Thymus (tissue), 11 donors: Measurements from ENCODE around the gene TRAPPC12. TPM values are rescaled to one million over a fixed set of nuclear protein-coding genes. Genes with fewer than 3 reads are reported as not detected.

ENCODE experiments used
- DNase-seq, 9 donors: peaks; one replicate each; pipeline ENCODE4 v3.0.0-alpha.2; 2013; ENCODE audit warnings: low spot score in 9 of 9, low read depth in 6 of 9, missing footprints in 1 of 9
- H3K27ac ChIP-seq, 2 donors: one replicate each; pipeline ENCODE4 v1.5.1; 2013; ENCODE audit warnings: control low read depth in 1 of 2, low read depth in 1 of 2, low read length in 1 of 2, mild to moderate bottlenecking in 1 of 2, moderate library complexity in 1 of 2
- H3K27me3 ChIP-seq, 2 donors: one replicate each; pipeline ENCODE4 v1.5.1; 2013; ENCODE audit warnings: low read length in 1 of 2; ENCODE audit not compliant: control insufficient read depth in 2 of 2, insufficient read depth in 1 of 2
- H3K36me3 ChIP-seq, 2 donors: one replicate each; pipeline ENCODE4 v1.5.1; 2013; ENCODE audit warnings: low read length in 1 of 2, mild to moderate bottlenecking in 1 of 2, moderate library complexity in 1 of 2; ENCODE audit not compliant: control insufficient read depth in 2 of 2, insufficient read depth in 2 of 2
- H3K4me1 ChIP-seq, 2 donors: one replicate each; pipeline ENCODE4 v1.5.1; 2013; ENCODE audit warnings: low read length in 2 of 2; ENCODE audit not compliant: control insufficient read depth in 2 of 2, insufficient read depth in 2 of 2
- H3K4me3 ChIP-seq, 2 donors: one replicate each; pipeline ENCODE4 v1.5.1; 2013; ENCODE audit warnings: low read length in 2 of 2, control low read depth in 1 of 2, mild to moderate bottlenecking in 1 of 2
- H3K9me3 ChIP-seq, 2 donors: one replicate each; pipeline ENCODE4 v1.5.1; 2013; ENCODE audit warnings: low read length in 1 of 2, mild to moderate bottlenecking in 1 of 2; ENCODE audit not compliant: control insufficient read depth in 2 of 2, insufficient read depth in 1 of 2
- WGBS: extraction: QIAGEN DNeasy Blood & Tissue Kit; methylation state at CpG from one replicate; pipeline ENCODE4 v1.1.7; 2013; 5-methylcytosine and 5-hydroxymethylcytosine counted together
- polyA plus RNA-seq: library from polyadenylated mRNA; stranded (reverse); fragments of 200-250 nt; gene quantifications from one replicate; pipeline ENCODE4 v1.2.3, GENCODE V29; 2013
- total RNA-seq: library from RNA; stranded (reverse); fragments of 120-200 nt; gene quantifications from one replicate; pipeline ENCODE4 v1.2.4, GENCODE V29; 2013
- donor health status: healthy.

Gene TRAPPC12
- total and polyA plus RNA-seq, 2 donors = 41.8 to 136 TPM

DNA sequence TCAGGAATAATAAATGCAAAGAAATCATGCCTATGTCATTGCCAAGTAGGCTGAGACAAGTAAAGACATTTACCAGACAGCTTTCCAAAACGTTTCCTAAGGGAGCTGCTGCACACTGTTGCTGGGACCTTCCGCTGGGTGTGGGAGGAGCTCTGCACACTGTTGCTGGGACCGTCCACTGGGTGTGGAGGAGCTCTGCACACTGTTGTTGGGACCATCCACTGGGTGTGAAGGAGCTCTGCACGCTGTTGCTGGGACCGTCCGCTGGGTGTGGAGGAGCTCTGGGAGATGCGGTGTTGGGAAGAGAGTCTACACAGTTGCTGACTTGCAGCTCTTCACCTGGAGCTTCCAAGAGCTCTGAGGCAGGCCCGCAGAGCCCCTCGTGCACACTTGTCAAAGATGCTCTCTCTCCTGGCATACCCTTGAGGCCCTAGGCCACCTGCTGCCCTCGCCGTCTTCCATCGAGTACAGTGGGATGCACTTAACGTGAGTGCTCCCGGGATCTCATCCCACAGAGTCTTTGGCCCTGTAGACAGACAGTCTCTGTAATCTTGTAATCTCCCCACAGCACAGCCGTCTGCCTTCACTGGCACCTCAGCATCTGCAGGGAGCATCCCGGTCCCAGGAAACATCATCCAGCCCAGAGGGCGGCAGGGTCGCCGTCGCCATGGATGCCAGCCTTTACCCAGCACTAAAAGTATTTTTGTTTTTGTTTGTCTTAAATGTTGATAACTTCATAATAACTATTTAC is 51.4 kb downstream of the TRAPPC12 start:
- WGBS = 98% methylated on average over 20 of the region's 20 CpGs
- DNase-seq = no peak
- H3K27me3 ChIP-seq = no peaks in the 10 kb centered on the region
- no peak overlapping the region for H3K27ac ChIP-seq
- no peak overlapping the region for H3K4me3 ChIP-seq
- H3K4me1 ChIP-seq = no peaks in the 10 kb centered on the region
- H3K36me3 ChIP-seq = peaks cover 32 to 40% of the 10 kb centered on the region in 2 donors
- H3K9me3 ChIP-seq = no peaks in the 10 kb centered on the region

DNA sequence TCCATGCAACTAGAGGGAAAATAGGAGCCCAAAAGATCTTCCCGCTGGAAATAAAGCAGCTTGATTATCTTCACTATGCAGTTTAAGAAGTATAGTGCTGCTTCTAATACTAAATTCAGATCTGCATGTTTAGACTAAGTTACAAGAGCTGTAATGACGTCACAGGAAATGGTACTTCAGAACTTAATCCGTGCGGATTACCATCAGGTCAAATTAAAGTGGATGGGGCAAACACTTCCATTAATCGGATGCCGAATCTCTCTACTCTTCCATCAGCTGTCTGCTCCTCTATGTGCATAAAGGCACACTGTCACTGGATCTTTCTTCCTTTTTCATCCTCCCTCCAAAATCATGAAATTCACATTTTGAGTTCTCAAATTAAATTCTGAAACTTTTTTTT is 52.6 kb downstream of the TRAPPC12 start:
- 98% methylated on average over 6 of the region's 6 CpGs for whole genome bisulfite sequencing
- DNase-seq = no peak
- Histone ChIP-seq H3K4me1 (no peaks in the 10 kb centered on the region), H3K27ac (no peak overlapping the region), H3K4me3 (no peak overlapping the region), H3K27me3 (no peaks in the 10 kb centered on the region), H3K36me3 (peaks cover 23 to 30% of the 10 kb centered on the region in 2 donors), H3K9me3 (no peaks in the 10 kb centered on the region)

- Histone ChIP-seq H3K27me3 (no peaks in the 10 kb centered on the region), H3K27ac (no peak overlapping the region), H3K4me1 (no peaks in the 10 kb centered on the region), H3K9me3 (no peaks in the 10 kb centered on the region), H3K4me3 (no peak overlapping the region), H3K36me3 (peaks cover 17 to 23% of the 10 kb centered on the region in 2 donors)
- no peak for DNase-seq
- 96% methylated on average over 10 of the region's 10 CpGs for WGBS
These were observed 53.3 kb downstream of the TRAPPC12 start for GRCh38 chr2:3432693-3433338.

- 96% methylated on average over 8 of the region's 8 CpGs for WGBS
- H3K27ac ChIP-seq = peak overlapping the region in 1 of 2 donors; percentile 56
- DNase-seq = peak in 1 of 9 donors; percentile 19
- no peaks in the 10 kb centered on the region for H3K27me3 ChIP-seq
- H3K9me3 ChIP-seq = no peaks in the 10 kb centered on the region
- no peak overlapping the region for H3K4me3 ChIP-seq
- no peaks in the 10 kb centered on the region for H3K4me1 ChIP-seq
- peaks cover 16 to 21% of the 10 kb centered on the region in 2 donors for H3K36me3 ChIP-seq
These were observed 53.8 kb downstream of the TRAPPC12 start for GRCh38 chr2:3433339-3433699.

DNA sequence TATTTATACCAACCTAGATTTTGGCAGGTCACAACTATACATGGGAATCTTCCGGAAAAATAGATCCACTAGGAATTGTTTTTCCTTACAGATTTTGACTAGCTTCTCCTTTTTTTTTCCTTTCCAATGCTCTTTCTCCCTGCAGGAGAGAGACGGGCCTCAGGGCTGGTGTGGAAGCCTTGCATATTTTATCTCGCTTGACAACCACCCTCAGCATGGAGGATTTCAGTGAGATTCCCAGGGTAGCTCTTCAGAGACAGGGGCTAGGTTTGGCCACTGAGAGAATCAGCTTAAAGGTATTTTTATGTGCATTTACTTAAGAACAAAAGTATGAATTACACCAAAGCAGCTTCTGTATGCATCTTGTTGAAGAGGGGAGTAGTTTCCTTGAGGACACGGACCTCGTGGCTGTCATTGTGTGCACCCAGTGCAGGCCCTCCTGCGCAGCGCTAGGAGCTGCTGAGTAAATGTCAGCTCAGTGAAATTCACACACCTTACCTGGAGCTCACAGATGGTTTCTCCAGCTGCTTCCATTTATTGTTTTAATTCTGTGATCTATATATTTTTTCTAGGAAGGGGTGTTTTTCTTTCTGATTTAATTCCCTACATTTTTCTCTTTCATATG is 54.4 kb downstream of the TRAPPC12 start:
- Histone ChIP-seq H3K9me3 (no peaks in the 10 kb centered on the region), H3K27ac (no peak overlapping the region), H3K27me3 (no peaks in the 10 kb centered on the region), H3K4me3 (no peak overlapping the region), H3K4me1 (no peaks in the 10 kb centered on the region), H3K36me3 (peaks cover 16 to 17% of the 10 kb centered on the region in 2 donors)
- 96% methylated on average over 7 of the region's 7 CpGs for WGBS
- no peak for DNase-seq

- no peak overlapping the region for H3K27ac ChIP-seq
- 99% methylated on average over 11 of the region's 11 CpGs for WGBS
These were observed 55.2 kb downstream of the TRAPPC12 start for GRCh38 chr2:3434654-3435053.

GRCh38 chr2:3435445-3435844 is 56.0 kb downstream of the TRAPPC12 start:
- no peaks in the 10 kb centered on the region for H3K27me3 ChIP-seq
- peaks cover 12 to 15% of the 10 kb centered on the region in 2 donors for H3K36me3 ChIP-seq
- no peaks in the 10 kb centered on the region for H3K9me3 ChIP-seq
- DNase-seq = peak in 2 of 9 donors; percentile 4 to 17
- no peaks in the 10 kb centered on the region for H3K4me1 ChIP-seq
- no peak overlapping the region for H3K27ac ChIP-seq
- 91% methylated on average over 5 of the region's 5 CpGs for WGBS
- H3K4me3 ChIP-seq = no peak overlapping the region

More at GRCh38 chr2:3434654-3435053, 55.2 kb downstream of the TRAPPC12 start:
- Histone ChIP-seq H3K9me3 (no peaks in the 10 kb centered on the region), H3K4me1 (no peaks in the 10 kb centered on the region), H3K36me3 (peaks cover 15 to 16% of the 10 kb centered on the region in 2 donors), H3K4me3 (no peak overlapping the region), H3K27me3 (no peaks in the 10 kb centered on the region)
- DNase-seq = no peak

DNA sequence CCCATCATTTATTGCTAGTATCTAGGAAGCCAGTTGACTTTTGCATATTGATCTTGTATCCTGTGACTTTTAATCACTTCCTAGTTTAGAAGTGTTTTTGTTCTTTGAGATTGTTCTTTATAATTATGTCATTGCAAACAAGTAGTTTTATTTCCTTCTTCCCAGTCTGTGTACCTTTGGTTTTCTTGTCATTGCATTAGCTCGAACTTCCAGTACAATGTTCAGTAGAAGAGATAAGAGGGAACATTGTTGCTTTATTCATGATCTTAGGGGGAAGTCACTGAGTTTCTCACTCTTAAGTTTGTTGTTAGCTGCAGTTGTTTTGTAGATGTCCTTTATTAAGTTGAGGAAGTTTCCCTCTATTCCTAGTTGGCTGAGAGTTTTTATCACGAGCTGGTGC is 61.0 kb downstream of the TRAPPC12 start:
- no peak for DNase-seq
- H3K36me3 ChIP-seq = peaks cover 10 to 22% of the 10 kb centered on the region in 2 donors
- 91% methylated on average over 2 of the region's 2 CpGs for WGBS
- no peak overlapping the region for H3K27ac ChIP-seq
- H3K27me3 ChIP-seq = no peaks in the 10 kb centered on the region
- H3K4me1 ChIP-seq = no peaks in the 10 kb centered on the region
- no peak overlapping the region for H3K4me3 ChIP-seq
- H3K9me3 ChIP-seq = no peaks in the 10 kb centered on the region

- Histone ChIP-seq H3K27me3 (no peaks in the 10 kb centered on the region), H3K9me3 (no peaks in the 10 kb centered on the region), H3K27ac (no peak overlapping the region), H3K4me1 (no peaks in the 10 kb centered on the region), H3K4me3 (no peak overlapping the region), H3K36me3 (peaks cover 19 to 32% of the 10 kb centered on the region in 2 donors)
- no peak for DNase-seq
These were observed 62.0 kb downstream of the TRAPPC12 start for GRCh38 chr2:3441465-3441864.
